T-helper 17 cell (primary cell): Measurements from ENCODE around the gene SYTL3. TPM values are rescaled to one million over a fixed set of nuclear protein-coding genes. Genes with fewer than 3 reads are reported as not detected.

ENCODE experiments used
- total RNA-seq, 4 donors: library from RNA in 2 of 4; stranded (reverse) in 2 of 4; gene quantifications; one replicate each; pipeline ENCODE4 v1.2.3 and lab custom pipeline; 2022 to 2026

Gene SYTL3
- total RNA-seq, 2 donors from 2014 or later = 28.9 to 36.1 TPM

Other genes starting within 250 kb of the SYTL3 start
- 10 to 100 TPM; 17.6 to 20.4 TPM for gene TMEM181, start 90.0 kb upstream of the SYTL3 start, total RNA-seq
- gene DYNLT1, start 5.3 kb upstream of the SYTL3 start, total RNA-seq = 100 to 1,000 TPM in 1 of 2 donors, 10 to 100 TPM in 1; 87.2 to 107 TPM
- 100 to 1,000 TPM; 341 to 361 TPM for gene EZR, start 169.3 kb downstream of the SYTL3 start, total RNA-seq